Measurements from ENCODE around the gene LILRB1.

DNA sequence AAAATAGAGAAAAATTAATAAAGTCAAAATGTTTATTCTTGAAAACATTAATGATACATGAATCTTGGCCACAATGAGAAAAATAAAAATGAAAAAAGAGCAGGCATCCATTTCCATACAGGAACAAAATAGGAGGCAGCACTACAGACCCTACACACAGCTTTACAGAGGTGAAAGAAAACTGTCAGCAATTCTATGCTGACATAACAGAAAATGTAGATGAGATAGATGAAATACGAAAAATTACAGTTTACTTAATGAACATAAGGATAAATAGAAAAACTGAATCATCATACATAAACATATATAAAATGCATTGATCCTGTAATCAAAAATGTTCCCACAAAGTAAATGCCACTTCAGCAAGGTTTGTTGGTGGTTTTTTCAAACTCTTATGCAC is 38.1 kb downstream of the LILRB1 start:
- TF ChIP-seq, protein P1, sequence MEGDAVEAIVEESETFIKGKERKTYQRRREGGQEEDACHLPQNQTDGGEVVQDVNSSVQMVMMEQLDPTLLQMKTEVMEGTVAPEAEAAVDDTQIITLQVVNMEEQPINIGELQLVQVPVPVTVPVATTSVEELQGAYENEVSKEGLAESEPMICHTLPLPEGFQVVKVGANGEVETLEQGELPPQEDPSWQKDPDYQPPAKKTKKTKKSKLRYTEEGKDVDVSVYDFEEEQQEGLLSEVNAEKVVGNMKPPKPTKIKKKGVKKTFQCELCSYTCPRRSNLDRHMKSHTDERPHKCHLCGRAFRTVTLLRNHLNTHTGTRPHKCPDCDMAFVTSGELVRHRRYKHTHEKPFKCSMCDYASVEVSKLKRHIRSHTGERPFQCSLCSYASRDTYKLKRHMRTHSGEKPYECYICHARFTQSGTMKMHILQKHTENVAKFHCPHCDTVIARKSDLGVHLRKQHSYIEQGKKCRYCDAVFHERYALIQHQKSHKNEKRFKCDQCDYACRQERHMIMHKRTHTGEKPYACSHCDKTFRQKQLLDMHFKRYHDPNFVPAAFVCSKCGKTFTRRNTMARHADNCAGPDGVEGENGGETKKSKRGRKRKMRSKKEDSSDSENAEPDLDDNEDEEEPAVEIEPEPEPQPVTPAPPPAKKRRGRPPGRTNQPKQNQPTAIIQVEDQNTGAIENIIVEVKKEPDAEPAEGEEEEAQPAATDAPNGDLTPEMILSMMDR (IDR thresholded peaks at IDR 0.05; ENCODE audit: insufficient read depth, low read length): no peak
- TF ChIP-seq GABPA (IDR thresholded peaks at IDR 0.05; ENCODE audit: low read depth): no peak
